Loucy (cell line): Measurements from ENCODE around the gene DENR.

Experiments
- CTCF ChIP-seq: fragments of 200-600 bp; sonication (generic); conservative IDR thresholded peaks from 2 replicates; pipeline ENCODE4 v1.5.1; 2014; ENCODE audit warnings: mild to moderate bottlenecking, antibody characterized with exemption, low read length
- EZH2phosphoT487 ChIP-seq: fragments of 200-600 bp; IDR thresholded peaks from 2 replicates; pipeline ENCODE4 v1.6.1; 2018; ENCODE audit warnings: antibody characterized with exemption, mild to moderate bottlenecking, moderate library complexity, borderline replicate concordance

- TF ChIP-seq CTCF (no peak), EZH2phosphoT487 (no peak)
Observed at GRCh38 chr12:122743895-122744525, 8.6 kb upstream of the DENR start.
